HG03135 (cell line): Measurements from ENCODE around the gene AATF.

Source experiments
- ATAC-seq: cut with Tn5 transposase; IDR thresholded peaks from one replicate; pipeline ENCODE4 v1.9.1; 2021; ENCODE audit warnings: mild to moderate bottlenecking, moderate library complexity; ENCODE audit not compliant: unreplicated experiment

The AATF gene

DNA sequence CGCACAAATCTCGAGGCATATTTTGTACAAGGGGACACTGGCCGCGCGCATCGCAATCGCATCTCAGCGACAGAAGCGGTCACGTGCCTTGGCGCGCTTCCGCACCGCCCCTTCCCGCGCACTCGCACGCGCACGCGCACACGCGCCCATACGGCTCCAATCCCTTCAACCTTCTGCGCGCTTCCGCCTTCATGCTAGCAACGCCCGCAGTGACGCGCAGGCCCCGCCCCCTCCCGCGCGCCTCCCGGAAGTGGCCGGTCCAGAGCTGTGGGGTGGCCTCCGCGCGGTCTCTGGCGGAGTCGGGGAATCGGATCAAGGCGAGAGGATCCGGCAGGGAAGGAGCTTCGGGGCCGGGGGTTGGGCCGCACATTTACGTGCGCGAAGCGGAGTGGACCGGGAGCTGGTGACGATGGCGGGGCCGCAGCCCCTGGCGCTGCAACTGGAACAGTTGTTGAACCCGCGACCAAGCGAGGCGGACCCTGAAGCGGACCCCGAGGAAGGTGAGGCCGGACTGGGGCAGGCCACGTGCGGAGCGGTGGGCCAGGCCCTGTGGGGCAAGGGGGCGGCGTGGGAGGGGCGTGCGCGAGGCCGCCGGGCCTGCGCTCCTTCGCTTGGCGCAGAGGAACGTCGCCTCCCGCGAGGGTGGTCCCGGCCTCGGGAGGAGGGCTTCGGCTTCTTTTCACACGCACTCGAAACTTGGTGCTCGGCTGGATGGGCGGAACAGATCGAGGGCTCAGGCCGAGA, at the start of gene AATF:
AATF (plus strand) TSS at position 238 of the 744 bp plus-strand sequence; CDS start at position 410, 172 bp downstream.
- ATAC-seq: peak; percentile 95

DNA sequence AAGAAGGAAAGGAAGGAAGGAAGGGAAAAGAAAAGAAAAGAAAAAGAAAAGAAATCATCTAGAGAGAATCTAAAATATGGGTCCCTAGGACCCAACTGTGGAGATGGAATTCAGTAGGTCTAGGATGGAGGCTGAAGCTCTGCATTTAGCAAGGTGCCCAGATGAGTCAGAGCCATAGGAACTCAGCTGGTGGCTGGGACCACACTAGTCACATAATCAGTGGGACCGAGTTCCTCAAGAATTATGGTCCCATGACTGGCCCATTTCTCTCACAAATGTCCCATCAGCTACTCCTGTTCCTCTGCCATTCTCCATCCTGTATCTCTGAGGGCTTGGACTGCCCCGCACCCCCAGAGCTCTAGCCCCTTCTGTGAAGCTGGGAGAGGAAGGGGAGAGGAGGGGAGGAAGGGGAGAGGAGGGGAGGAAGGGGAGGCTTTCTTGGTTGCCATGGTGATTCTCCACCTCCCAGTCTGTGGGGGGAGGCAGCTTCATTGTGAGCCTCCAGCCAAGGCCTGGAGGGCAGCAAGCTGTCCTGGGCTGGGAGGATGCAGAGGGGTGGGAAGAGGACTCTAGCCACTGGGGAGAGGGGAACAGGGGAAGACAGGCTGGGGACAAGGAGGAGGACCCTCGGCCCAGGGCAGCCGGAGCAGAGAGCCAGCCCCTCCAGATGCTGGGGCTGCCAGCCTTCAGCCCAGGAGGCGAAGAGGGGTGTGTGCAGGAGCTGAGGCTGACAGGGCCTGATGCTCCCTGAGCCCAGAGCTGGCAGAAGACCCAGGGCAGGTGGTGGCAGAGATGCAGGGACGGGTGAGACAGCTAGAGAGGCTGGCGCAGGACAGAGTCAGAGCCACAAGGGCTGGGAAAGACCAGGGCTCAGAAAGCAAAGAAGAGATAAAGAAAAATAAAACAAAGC, 49.2 kb upstream of the AATF start:
- ATAC-seq: no peak

GRCh38 chr17:36900160-36900512, 48.6 kb upstream of the AATF start:
- ATAC-seq: no peak

DNA sequence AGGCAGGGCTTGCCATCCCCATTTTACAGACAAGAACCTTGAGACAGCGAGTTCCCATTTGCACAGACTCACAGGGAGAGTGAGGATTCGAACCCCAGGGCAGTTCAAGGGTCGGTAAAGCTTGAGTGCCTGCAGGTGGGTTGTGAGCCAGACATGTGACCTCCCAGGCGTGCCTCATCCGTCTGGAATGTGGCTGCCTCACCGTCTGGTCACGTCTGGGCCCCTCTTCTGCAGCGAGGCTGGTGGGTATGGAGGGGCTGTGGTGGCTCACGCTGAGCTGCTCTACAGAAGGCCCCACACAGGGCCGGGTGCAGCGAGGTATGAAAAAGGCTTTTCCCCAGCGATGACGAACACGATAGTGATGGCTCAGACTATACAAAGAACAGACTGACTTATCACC, 47.2 kb upstream of the AATF start:
- ATAC-seq: no peak

GRCh38 chr17:36907407-36907806, 41.3 kb upstream of the AATF start:
- no peak for ATAC-seq

DNA sequence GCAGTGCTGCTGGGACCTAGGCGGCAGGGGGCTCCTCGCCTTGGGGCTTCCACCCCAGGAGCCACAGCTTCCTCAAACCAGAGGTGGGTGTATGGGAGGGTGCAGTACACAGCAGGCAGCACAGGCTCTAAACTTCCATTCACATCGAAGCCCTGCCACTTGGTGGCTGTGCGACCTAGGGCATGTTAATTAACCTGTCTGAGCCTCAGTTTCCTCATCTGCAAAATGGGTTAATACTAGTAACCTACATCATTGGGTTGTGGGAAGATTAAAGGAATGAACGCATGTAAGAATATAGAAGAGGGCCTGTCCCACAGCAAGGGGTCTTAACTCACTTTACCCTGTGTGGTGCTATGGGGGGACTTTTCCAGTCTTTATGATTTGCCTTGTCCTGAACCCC, 38.2 kb upstream of the AATF start:
- ATAC-seq: no peak

DNA sequence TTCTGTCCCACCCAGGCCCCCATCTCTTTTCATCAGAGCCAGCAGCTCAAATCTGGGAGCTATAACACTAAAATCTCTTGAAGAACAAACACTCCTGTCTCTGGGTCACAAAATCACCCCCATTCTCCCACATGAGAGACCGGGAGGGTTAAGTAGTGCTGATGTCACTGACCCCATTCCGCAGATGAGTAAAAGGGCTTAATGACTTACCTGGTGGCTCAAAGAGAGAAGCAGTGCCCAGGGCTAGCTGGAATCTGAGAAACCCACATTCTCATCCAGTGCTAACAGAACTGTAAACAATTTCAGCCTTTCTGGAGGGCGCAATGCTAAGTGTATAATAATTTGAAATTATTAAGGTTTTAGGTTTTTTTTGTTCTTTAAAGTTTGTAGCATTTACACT, 37.8 kb upstream of the AATF start:
- ATAC-seq: no peak

DNA sequence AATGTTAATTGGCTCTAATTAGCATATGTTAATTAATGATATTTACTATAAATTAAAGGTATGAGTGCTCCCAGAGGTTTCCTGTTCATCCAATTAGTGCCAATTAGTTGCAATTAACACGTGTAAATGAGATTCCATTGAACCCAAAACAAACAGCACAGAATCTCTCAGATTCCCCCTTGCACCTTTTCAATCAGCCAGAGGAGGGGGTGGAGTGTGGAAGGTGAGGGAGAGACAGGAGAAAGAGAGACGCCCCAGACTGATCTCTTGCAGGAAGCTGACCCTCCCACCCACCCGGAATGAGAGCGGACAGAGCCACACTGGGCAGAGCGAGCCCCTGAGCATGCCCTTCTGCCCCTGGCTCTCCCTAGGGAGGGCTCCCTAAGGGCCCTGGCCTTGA, 35.6 kb upstream of the AATF start:
- ATAC-seq: no peak

GRCh38 chr17:36918211-36918691, 30.5 kb upstream of the AATF start:
- ATAC-seq: no peak

DNA sequence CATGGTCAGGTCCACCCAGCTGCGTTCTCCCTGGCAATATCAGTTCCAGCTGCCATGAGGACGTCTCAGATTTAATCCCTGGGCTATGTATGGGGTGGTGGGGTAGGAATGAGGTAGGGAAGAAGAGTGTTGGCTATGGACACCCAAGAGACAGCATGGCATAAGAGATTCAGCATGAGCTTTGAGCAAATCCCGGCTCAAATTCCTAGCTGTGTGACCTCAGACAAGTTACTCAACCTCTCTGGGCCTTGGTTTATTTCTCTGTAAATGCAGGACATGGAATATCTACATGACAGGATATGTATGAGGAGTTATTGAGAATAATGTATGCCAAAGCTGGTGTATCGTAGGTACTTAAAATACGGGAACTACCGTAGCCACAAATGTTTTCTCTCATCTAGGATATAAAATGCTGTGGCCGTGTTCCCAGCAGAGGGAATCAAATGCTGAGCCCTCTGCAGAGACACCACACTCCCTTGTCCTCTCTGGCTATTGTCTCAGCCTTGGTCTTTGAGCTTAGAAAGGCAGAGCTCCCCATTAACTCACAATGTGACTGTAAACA, 29.3 kb upstream of the AATF start:
- ATAC-seq: no peak

DNA sequence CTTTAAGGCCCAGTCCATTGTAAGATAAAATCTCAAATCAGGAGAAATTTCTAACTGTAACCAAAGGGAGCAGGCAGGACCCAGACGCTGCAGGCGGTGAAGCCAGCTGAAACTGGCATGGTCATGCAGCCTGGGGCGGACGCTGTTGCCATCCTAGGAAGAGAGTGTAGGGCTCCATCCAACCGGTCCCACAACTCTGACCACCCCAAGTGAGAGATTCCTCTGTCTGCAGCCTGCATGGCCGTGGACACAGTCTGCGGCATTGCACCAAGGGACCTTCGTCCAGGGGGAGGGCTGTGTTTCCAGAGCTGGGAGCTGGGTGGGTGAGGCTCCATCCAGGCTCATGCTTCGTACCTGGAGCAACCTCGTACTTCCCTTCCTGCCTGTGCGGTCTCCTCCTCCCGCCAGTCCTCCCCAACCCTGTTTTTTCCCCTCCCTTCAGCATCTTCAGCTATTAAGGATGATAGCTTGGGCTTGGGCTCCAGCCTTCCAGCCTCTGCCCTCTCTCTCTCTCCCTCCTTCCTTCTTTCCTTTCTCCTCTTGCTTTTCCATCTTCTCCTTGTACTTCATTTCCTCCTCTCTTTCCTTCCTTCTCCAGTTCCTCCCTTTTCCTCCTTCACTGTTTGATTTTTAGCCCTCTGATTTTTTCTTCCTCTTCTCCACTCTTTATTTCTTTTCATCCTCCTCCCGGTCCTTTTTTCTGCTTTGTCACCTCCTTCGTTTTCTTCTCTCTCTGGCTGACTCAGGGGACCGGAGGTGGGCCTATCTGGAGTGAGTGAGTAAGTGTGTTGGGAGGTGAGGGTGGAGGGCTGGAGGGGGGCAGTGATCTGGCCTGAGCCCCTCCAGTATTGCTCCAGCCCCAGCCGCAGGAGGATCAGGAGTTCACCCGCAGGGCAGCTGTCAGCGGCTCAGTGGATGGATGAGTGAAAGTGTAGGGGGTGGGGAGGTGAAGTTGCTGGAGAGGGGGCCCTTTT, 28.4 kb upstream of the AATF start:
- no peak for ATAC-seq

GRCh38 chr17:36921095-36921851, 27.5 kb upstream of the AATF start:
- ATAC-seq: no peak

DNA sequence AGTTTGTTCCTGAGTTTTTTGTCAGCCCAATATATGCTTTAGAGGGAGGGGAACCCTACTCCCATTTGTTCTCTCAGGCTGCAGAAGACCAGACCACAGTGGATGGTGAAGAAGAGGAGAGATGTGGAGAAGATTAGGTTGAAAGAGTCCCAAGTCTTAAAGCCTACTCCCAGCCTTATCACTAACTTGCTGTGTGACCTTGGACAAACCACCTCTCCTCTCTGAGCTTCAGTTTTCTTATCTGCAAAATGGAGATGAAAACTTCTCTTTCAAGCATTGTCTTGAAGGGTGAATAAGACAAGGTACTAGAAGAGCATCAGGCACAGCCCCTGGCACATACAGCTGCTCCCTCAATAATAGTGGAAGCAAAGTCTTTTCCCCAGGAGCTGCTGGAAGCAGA, 26.6 kb upstream of the AATF start:
- ATAC-seq: no peak

- no peak for ATAC-seq
Observed at GRCh38 chr17:36923814-36924221, 24.9 kb upstream of the AATF start.

DNA sequence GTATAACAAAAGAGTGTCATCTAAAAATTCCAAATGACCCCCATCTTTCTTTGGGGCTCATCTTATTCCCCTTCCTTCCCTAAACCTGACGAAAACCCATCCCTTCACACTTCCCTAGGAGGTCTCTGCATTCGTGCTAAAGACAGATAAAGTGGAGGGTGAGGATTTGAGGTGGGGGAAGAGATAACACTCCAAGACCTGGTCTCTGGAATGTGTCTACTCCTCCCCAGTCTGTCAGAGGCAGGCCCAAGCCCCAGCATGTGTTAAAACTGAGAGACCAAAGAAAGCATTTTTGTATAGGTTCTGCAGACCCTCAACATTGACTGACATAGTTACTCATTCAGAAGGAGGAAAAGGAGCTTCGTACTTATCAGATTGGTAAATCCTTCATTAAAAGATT, 22.5 kb upstream of the AATF start:
- no peak for ATAC-seq

DNA sequence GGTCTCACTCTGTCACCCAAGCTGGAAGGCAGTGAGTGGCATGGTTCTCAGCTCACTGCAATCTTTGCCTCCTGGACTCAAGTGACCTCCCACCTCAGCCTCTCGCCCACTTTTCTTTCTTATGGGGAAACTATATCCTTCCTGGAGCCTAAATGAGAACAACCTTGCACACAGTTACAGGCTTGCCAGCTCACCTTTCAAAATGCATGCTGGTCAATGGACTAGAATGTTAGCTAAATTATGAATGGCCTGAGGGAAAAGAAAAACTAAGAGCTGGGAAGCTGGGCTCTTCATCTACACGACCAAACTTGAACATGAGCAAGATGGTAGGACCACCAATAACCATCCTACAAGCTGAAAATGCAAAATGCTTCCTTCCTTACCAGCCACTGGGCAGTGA, 22.1 kb upstream of the AATF start:
- ATAC-seq: no peak

- no peak for ATAC-seq
Observed at GRCh38 chr17:36928471-36929345, 20.0 kb upstream of the AATF start.

DNA sequence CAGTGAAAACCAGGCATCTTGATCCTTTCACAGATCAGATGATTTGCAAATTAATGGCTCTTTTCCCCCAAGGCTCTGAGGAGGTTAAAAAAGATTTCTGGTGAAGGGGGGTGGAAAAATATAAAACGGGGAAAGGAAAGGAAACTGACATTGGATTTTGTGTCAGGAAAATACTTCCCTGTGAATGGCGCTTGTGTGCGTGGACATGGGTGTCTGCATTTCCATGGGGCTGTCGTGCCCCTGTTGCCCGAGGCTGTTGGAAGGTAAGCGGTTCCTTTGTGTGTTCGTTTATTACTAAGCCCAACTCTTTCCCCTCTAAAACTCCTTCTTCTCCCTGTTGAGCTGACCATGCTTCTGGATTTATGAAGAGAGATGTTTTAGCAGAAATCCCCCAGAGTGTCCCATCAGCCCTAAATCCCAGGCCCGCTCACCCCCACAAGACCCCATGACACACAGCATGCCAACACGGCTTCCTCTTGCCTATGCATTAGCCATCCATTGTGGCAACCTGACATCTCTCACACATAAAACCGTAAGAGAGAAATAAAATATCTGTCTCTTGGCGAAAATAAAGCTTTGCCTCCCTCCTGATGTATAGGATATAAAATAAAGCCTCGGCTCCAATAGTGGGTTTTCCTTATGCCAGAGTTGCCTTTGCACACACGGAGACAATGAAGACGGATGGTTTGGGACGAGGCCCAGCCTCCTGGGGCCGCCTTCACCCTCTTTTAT, 18.7 kb upstream of the AATF start:
- ATAC-seq: no peak
